ENCODE measurements around the gene SUB1.
A peak's percentile ranks its signal among the peaks of the same experiment; 100 is the strongest.

SUB1 gene

DNA sequence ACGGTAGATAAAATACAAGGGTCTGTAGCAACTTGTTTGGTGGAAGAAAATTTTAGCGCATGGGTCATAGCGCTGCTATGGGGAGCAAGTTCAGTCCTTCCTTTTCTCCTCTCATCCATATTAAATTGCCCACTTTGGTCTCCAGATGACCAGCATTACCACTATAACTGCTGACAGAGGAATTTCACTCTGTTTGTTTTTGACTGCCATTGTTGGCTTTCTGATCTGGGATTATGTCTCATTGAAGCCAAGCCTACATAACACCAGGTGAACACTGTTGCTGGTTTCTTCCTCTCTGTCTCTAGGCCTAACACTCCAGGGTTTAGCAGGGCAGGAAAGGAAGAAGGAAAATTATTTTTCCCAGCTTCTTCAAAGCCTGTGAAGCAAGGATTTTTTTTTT lies 6.6 kb upstream of the SUB1 start:
- no peak for TF ChIP-seq FEZF1 (tag by site-specific recombination; IDR thresholded peaks at IDR 0.05)
- ChIA-PET POLR2A (no interaction called here), CTCF (interaction anchor here (0.7 to 1.3 kb wide), 2 partner anchors 11 to 89 kb away, joined by 3 to 5 read pairs; no protein-coding TSS in a partner anchor)
- H3K27ac ChIP-seq (ENCODE audit: extremely low read depth, low read depth, low read length) = no peak overlapping the region
- H3K4me1 ChIP-seq (ENCODE audit: control insufficient read depth, insufficient read depth, low read length) = no peaks in the 10 kb centered on the region
- H3K4me3 ChIP-seq (ENCODE audit: low read depth, low read length) = no peak overlapping the region
- H3K9me3 ChIP-seq (ENCODE audit: control insufficient read depth, insufficient read depth, low read depth, low read length) = no peaks in the 10 kb centered on the region
- H3K36me3 ChIP-seq (ENCODE audit: control insufficient read depth in 2 of 2, insufficient read depth in 1 of 2, low read length in 2 of 2) = no peaks in the 10 kb centered on the region

GRCh38 chr5:32581010-32581785 lies 4.2 kb upstream of the SUB1 start:
- Histone ChIP-seq H3K36me3 (ENCODE audit: control insufficient read depth in 2 of 2, insufficient read depth in 1 of 2, low read length in 2 of 2) (no peaks in the 10 kb centered on the region), H3K27ac (ENCODE audit: extremely low read depth, low read depth, low read length) (no peak overlapping the region), H3K4me1 (ENCODE audit: control insufficient read depth, insufficient read depth, low read length) (peaks cover 6% of the 10 kb centered on the region), H3K4me3 (ENCODE audit: low read depth, low read length) (no peak overlapping the region), H3K9me3 (ENCODE audit: control insufficient read depth, insufficient read depth, low read depth, low read length) (no peaks in the 10 kb centered on the region)
- CTCF ChIA-PET = no interaction called here
- TF ChIP-seq ZFP37 (tag by site-specific recombination; IDR thresholded peaks at IDR 0.05) (no peak), KLF16 (tag by site-specific recombination; IDR thresholded peaks at IDR 0.05) (no peak), ZNF302 (tag by site-specific recombination; IDR thresholded peaks at IDR 0.05; ENCODE audit: low read depth) (no peak), ZNF530 (tag by site-specific recombination; IDR thresholded peaks at IDR 0.05; ENCODE audit: low read depth) (no peak), ZNF660 (tag by site-specific recombination; IDR thresholded peaks at IDR 0.05) (no peak)
- TF ChIP-seq, protein P1, sequence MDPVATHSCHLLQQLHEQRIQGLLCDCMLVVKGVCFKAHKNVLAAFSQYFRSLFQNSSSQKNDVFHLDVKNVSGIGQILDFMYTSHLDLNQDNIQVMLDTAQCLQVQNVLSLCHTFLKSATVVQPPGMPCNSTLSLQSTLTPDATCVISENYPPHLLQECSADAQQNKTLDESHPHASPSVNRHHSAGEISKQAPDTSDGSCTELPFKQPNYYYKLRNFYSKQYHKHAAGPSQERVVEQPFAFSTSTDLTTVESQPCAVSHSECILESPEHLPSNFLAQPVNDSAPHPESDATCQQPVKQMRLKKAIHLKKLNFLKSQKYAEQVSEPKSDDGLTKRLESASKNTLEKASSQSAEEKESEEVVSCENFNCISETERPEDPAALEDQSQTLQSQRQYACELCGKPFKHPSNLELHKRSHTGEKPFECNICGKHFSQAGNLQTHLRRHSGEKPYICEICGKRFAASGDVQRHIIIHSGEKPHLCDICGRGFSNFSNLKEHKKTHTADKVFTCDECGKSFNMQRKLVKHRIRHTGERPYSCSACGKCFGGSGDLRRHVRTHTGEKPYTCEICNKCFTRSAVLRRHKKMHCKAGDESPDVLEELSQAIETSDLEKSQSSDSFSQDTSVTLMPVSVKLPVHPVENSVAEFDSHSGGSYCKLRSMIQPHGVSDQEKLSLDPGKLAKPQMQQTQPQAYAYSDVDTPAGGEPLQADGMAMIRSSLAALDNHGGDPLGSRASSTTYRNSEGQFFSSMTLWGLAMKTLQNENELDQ (tag by site-specific recombination; IDR thresholded peaks at IDR 0.05; ENCODE audit: low read depth) = no peak
- POLR2A ChIA-PET = no interaction called here

DNA sequence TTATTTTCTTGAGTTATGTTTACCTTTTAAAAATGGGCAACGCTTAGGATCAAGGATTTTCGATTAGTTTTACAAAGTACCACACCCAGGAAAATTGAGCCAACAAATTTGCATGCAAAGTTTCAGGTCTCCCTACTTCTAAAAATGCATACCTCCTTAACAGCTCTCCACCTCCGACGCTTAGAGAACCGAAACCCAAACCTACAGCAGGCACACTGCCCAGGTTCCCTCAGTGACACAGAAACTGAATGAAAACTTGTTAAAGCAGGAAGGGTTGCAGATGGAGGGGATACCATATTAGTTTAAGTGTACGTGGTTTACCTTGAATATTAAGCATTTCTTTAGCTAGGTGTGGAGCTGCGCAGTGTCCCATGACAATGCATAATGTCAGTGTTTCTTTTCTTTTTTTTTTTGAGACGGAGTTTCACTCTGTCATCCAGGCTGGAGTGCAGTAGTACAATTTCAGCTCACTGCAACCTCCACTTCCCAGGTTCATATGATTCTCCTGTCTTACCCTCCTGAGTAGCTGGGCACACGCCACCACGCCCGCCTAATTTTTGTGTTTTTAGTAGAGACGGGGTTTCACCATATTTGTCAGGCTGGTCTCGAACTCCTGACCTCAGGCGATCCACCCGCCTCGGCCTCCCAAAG lies 1.6 kb upstream of the SUB1 start:
- ChIA-PET POLR2A (no interaction called here), CTCF (interaction anchor here (2.5 kb wide), 1 partner anchor 93 kb away, joined by 19 read pairs; no protein-coding TSS in a partner anchor)
- H3K27ac ChIP-seq (ENCODE audit: extremely low read depth, low read depth, low read length) = no peak overlapping the region
- peaks cover 6 to 8% of the 10 kb centered on the region in 2 experiments; a peak in 2 of 3 replicates for H3K36me3 ChIP-seq (ENCODE audit: control insufficient read depth in 2 of 2, insufficient read depth in 1 of 2, low read length in 2 of 2)
- H3K4me1 ChIP-seq (ENCODE audit: control insufficient read depth, insufficient read depth, low read length) = peaks cover 13% of the 10 kb centered on the region
- H3K4me3 ChIP-seq (ENCODE audit: low read depth, low read length) = no peak overlapping the region
- TF ChIP-seq ZNF148 (tag by site-specific recombination; IDR thresholded peaks at IDR 0.05; ENCODE audit: borderline replicate concordance) (no peak), ZNF529 (tag by site-specific recombination; IDR thresholded peaks at IDR 0.05; ENCODE audit: insufficient replicate concordance) (no peak), KLF1 (tag by site-specific recombination; IDR thresholded peaks at IDR 0.05) (peak; percentile 55; the same call in 1 of the 2 replicates), KLF17 (tag by site-specific recombination; IDR thresholded peaks at IDR 0.05) (0 out of 2 replicates have a peak, but pooled peaks have one; percentile 28)
- H3K9me3 ChIP-seq (ENCODE audit: control insufficient read depth, insufficient read depth, low read depth, low read length) = no peaks in the 10 kb centered on the region
